Ovary (tissue), 9 donors: Measurements from ENCODE around the gene RSRC1. TPM values are rescaled to one million over a fixed set of nuclear protein-coding genes. Genes with fewer than 3 reads are reported as not detected.
"Not testable (repeated sequence)": the region's sequence is repeated elsewhere in the genome, so short reads cannot be mapped to it uniquely, and the experiment has no call there.

Experiments used
- DNase-seq, 5 donors: peaks; one replicate each; pipeline ENCODE4 v3.0.0-alpha.2; 2019 to 2020
- H3K27ac ChIP-seq, 2 donors: fragments of 200-600 bp; one replicate each; pipeline versions ENCODE4 v1.5.1 to v1.8.0; 2019 to 2022
- H3K27me3 ChIP-seq: fragments of 200-600 bp; one replicate; pipeline ENCODE4 v1.8.0; 2022
- H3K36me3 ChIP-seq: fragments of 200-600 bp; sonication (generic); one replicate; pipeline ENCODE4 v1.5.1; 2019
- H3K4me1 ChIP-seq: one replicate; pipeline ENCODE4 v1.8.1; 2013; ENCODE audit warnings: mild to moderate bottlenecking, moderate library complexity; ENCODE audit not compliant: insufficient read depth
- H3K4me3 ChIP-seq: fragments of 200-600 bp; sonication (generic); one replicate; pipeline ENCODE4 v1.5.1; 2017
- H3K9me3 ChIP-seq, 2 donors: fragments of 200-600 bp in 1 of 2; sonication (generic) in 1 of 2; one replicate each; pipeline versions ENCODE4 v1.5.1 to v1.8.1; 2013 to 2019; ENCODE audit warnings: mild to moderate bottlenecking in 1 of 2, moderate library complexity in 1 of 2
- EP300 ChIP-seq: sonication (generic); formaldehyde crosslinking; IDR thresholded peaks from one replicate; pipeline ENCODE4 v1.6.1; 2017; ENCODE audit warnings: antibody characterized with exemption
- POLR2A ChIP-seq: fragments of 450-650 bp; IDR thresholded peaks from one replicate; pipeline ENCODE4 v1.6.1; 2017; ENCODE audit warnings: antibody characterized with exemption, mild to moderate bottlenecking, moderate library complexity
- WGBS, 3 donors: extraction: QIAGEN DNeasy Blood & Tissue Kit in 1 of 3; methylation state at CpG; one replicate each; pipeline versions ENCODE4 v1.1.5 to v1.1.7; 2013 to 2017; 5-methylcytosine and 5-hydroxymethylcytosine counted together
- intact Hi-C, 4 donors: fragments of 100-400 bp; cut with DNase I; formaldehyde crosslinking; loops; one replicate each; pipeline versions ENCODE4 v1.11.0 to v1.15.1; 2022 to 2023
- polyA plus RNA-seq, 2 donors: library from polyadenylated mRNA; stranded (reverse); fragments of 200-250 nt in 1 of 2; fragments of 350-450 nt in 1 of 2; fragmentation: Illumina TruSeq in 1 of 2; extraction: RNeasy Lipid Tissue Mini Kit (QIAGEN cat#74804) in 1 of 2; gene quantifications; one replicate each; pipeline ENCODE4 v1.2.3, GENCODE V29; 2013 to 2014
- total RNA-seq, 7 donors: library from RNA; depleted of rRNA in 2 of 7; stranded (reverse); fragments of >200 nt in 2 of 7; fragmentation: NEBNext Ultra II Directional in 3 of 7; extraction: Animal tissue kit (Norgen Biotek cat#: 25700) in 3 of 7; gene quantifications; one replicate each; pipeline versions ENCODE4 v1.1.0 to v1.2.4, GENCODE V29; 2016 to 2023
- TF ChIP-seq, protein P1 (sequence below), 3 donors: fragments of 450-650 bp in 2 of 3; fragments of 200-600 bp in 1 of 3; IDR thresholded peaks; one replicate each; pipeline versions ENCODE4 v1.5.1 to v1.8.0; 2016 to 2022; ENCODE audit warnings: antibody characterized with exemption in 3 of 3, mild to moderate bottlenecking in 1 of 3
- donor health status: DM: no; HTN: no; CAD: no; lungs with moderate emphysema.
- donor health status: DM: no; HTN: no; CAD: no.
- donor health status: Bipolar disorder and iron deficiency.
- donor health status: DM: yes; HTN: yes; CAD: no.
- donor health status: DM: no; HTN: no; CAD: no.
- donor health status: DM: yes; HTN: yes; CAD: no.

The RSRC1 gene
- total and polyA plus RNA-seq, 9 donors: 13.4 to 45.1 (median 31.8) TPM

DNA sequence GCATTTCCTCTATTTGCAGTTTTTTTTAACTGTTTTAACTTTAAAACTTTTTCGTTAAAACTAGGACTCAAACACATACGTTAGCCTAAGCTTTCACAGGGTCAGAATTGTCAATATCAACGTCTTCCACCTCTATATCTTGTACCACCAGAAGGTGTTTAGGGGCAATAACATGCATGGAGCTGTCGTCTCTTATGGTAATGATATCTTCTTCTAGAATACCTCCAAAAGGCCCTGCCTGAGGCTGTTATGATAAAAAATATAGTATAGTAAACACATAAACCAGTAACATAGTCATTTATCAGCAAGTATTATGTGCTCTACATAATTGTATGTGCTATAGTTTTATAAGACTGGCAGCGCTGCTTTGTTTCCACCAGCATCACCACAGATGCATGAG is 384.8 kb downstream of the RSRC1 start:
- no peak overlapping the region for H3K4me3 ChIP-seq
- no peaks in the 10 kb centered on the region for H3K36me3 ChIP-seq
- no peaks in the 10 kb centered on the region for H3K9me3 ChIP-seq
- no peaks in the 10 kb centered on the region for H3K4me1 ChIP-seq
- no peak for DNase-seq
- intact Hi-C loops: no loop called here
- 55 to 97% (median 95%) methylated on average over 5 of the region's 5 CpGs for WGBS, 3 donors
- no peak for TF ChIP-seq EP300
- TF ChIP-seq POLR2A: no peak
- TF ChIP-seq, protein P1, sequence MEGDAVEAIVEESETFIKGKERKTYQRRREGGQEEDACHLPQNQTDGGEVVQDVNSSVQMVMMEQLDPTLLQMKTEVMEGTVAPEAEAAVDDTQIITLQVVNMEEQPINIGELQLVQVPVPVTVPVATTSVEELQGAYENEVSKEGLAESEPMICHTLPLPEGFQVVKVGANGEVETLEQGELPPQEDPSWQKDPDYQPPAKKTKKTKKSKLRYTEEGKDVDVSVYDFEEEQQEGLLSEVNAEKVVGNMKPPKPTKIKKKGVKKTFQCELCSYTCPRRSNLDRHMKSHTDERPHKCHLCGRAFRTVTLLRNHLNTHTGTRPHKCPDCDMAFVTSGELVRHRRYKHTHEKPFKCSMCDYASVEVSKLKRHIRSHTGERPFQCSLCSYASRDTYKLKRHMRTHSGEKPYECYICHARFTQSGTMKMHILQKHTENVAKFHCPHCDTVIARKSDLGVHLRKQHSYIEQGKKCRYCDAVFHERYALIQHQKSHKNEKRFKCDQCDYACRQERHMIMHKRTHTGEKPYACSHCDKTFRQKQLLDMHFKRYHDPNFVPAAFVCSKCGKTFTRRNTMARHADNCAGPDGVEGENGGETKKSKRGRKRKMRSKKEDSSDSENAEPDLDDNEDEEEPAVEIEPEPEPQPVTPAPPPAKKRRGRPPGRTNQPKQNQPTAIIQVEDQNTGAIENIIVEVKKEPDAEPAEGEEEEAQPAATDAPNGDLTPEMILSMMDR (IDR thresholded peaks at IDR 0.05): no peak
- no peak overlapping the region for H3K27ac ChIP-seq
- H3K27me3 ChIP-seq: no peaks in the 10 kb centered on the region

GRCh38 chr3:158495398-158495902 is 385.6 kb downstream of the RSRC1 start:
- H3K27me3 ChIP-seq, DNase-seq, H3K9me3 ChIP-seq, H3K27ac ChIP-seq, H3K36me3 ChIP-seq, intact Hi-C loops, H3K4me1 ChIP-seq, H3K4me3 ChIP-seq: not testable (repeated sequence)
- WGBS, 3 donors: 90% methylated on average over 4 of the region's 4 CpGs

GRCh38 chr3:158505117-158505516 is 395.2 kb downstream of the RSRC1 start:
- no peak for DNase-seq
- Histone ChIP-seq H3K9me3 (no peaks in the 10 kb centered on the region), H3K4me1 (no peaks in the 10 kb centered on the region), H3K27ac (no peak overlapping the region), H3K4me3 (no peak overlapping the region), H3K27me3 (no peaks in the 10 kb centered on the region), H3K36me3 (no peaks in the 10 kb centered on the region)
- intact Hi-C loops: no loop called here
- TF ChIP-seq, protein P1 (IDR thresholded peaks at IDR 0.05): no peak
- TF ChIP-seq EP300: no peak
- no peak for TF ChIP-seq POLR2A

DNA sequence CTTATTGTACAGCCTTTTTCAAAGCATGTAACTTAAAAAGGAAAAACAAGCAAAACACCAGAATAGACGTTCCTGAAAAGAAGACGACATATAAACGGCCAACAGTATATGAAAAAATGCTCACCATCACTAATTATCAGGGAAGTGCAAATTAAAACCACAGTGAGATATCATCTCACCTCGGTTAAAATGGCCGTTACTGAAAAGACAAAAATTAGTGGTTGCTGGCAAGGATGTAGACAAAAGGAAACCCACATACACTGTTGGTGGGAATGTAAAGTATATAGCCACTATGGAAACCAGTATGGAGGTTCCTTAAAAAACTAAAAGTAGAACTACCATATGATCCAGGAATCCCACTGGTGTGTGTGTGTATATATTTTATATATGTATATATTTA is 396.6 kb downstream of the RSRC1 start:
- WGBS, 3 donors: 81 to 85% (median 83%) methylated on average over 5 of the region's 5 CpGs
- no peak for DNase-seq

DNA sequence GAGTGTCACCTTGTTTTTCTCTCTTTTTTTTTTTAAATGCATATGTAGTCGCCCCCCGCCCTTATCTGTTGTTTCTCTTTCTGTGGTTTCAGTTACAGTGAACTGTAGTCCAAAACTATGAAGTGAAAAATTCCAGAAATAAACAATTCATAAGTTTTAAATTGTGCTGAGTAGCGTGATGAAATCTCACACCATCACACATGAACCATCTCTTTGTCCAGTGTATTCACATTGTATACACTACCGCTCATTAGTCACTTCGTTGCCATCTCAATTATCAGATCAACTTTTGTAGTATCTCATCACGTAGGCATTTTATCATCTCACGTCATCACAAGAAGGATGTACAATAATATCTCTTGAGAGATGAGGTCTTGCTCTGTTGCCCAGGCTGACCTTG is 398.6 kb downstream of the RSRC1 start:
- no peaks in the 10 kb centered on the region for H3K9me3 ChIP-seq
- no peak overlapping the region for H3K4me3 ChIP-seq
- no peak for TF ChIP-seq POLR2A
- TF ChIP-seq EP300: no peak
- TF ChIP-seq, protein P1 (IDR thresholded peaks at IDR 0.05): no peak
- H3K27me3 ChIP-seq: no peaks in the 10 kb centered on the region
- intact Hi-C loops: no loop called here
- DNase-seq: no peak
- no peaks in the 10 kb centered on the region for H3K36me3 ChIP-seq
- H3K27ac ChIP-seq: no peak overlapping the region
- WGBS, 3 donors: 23 to 56% (median 30%) methylated on average over 7 of the region's 7 CpGs
- no peaks in the 10 kb centered on the region for H3K4me1 ChIP-seq

More for the DNA sequence above, 396.6 kb downstream of the RSRC1 start:
- H3K27me3 ChIP-seq: no peaks in the 10 kb centered on the region
- intact Hi-C loops: no loop called here
- H3K36me3 ChIP-seq: no peaks in the 10 kb centered on the region
- no peaks in the 10 kb centered on the region for H3K4me1 ChIP-seq
- no peaks in the 10 kb centered on the region for H3K9me3 ChIP-seq
- TF ChIP-seq POLR2A: no peak
- TF ChIP-seq EP300: no peak
- TF ChIP-seq, protein P1 (IDR thresholded peaks at IDR 0.05): no peak
- no peak overlapping the region for H3K27ac ChIP-seq
- H3K4me3 ChIP-seq: no peak overlapping the region
